ENCODE data around the gene DLG2.

Gene DLG2

GRCh38 chr11:85044911-85045310 is 582.2 kb downstream of the DLG2 start:
- TF ChIP-seq CTCF (IDR thresholded peaks at IDR 0.05; ENCODE audit: borderline replicate concordance, control extremely low read depth, extremely low read depth, insufficient read depth, missing control alignments) = no peak
- in situ Hi-C loops (cut with MboI; ENCODE audit: low sequenced_read_pairs, unreplicated experiment) = no loop called here
- no peak for DNase-seq (ENCODE audit: low spot score)

DNA sequence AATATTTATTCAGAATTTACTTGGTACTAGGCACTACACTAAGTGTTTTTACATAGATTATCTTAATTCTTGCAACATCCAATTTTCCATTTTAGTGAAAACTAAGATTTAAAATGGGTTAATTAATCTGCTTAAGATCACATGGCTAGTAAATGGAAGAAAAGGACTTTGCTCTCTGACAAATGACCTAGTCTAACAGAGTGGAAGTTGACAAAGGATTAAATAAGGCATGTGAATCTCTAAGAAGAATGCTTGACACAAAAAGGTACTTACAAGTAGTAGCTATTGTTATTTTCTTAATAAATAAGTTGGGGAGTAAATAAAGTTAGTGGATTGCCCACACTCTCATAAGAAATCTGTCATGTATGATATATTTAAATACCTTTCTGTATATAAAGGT is 584.8 kb downstream of the DLG2 start:
- DNase-seq (ENCODE audit: low spot score) = no peak
- no peak for TF ChIP-seq CTCF (IDR thresholded peaks at IDR 0.05; ENCODE audit: borderline replicate concordance, control extremely low read depth, extremely low read depth, insufficient read depth, missing control alignments)
- in situ Hi-C loops (cut with MboI; ENCODE audit: low sequenced_read_pairs, unreplicated experiment) = no loop called here

DNA sequence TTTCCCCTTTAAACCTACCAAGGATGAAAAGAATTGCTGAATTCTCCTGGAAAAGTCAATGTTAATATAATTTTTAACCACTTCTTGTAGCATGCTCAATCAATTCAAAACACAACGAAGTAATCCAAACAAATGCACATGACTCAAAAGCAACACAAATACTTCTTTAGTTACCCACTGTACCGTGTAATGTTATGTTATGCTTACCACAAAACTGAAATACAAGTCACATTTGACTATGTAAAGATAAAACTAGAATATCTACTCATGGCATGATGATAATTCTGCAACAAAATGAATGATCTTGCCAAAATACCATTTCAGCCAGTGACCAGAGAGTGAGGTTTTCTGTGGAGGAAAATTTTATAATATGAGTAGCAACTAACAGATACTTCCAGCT is 587.0 kb downstream of the DLG2 start:
- DNase-seq (ENCODE audit: low spot score) = no peak
- in situ Hi-C loops (cut with MboI; ENCODE audit: low sequenced_read_pairs, unreplicated experiment) = no loop called here

DNA sequence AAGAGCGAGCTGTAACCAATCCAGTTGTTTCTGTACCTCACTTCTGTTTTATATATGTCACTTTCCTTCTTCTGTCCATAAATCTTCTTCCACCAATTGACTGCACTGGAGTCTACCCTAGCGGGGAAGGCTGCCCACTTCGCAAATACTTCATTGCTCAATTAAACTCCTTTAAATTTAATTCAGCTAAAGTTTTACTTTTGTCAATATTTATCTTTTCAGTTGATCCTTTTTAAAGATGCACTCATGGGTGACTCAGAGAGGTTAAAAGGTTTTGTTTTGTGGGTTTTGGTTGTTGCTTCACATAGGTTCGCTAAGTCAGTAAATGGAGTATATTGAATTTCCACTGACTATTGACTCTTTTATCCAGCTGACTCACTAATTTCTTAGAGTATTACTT is 597.2 kb downstream of the DLG2 start:
- in situ Hi-C loops (cut with MboI; ENCODE audit: low sequenced_read_pairs, unreplicated experiment) = no loop called here
- no peak for DNase-seq (ENCODE audit: low spot score)

More for the DNA sequence above, 587.0 kb downstream of the DLG2 start:
- TF ChIP-seq CTCF (IDR thresholded peaks at IDR 0.05; ENCODE audit: borderline replicate concordance, control extremely low read depth, extremely low read depth, insufficient read depth, missing control alignments) = no peak

GRCh38 chr11:85028329-85029101 is 598.6 kb downstream of the DLG2 start:
- no peak for DNase-seq (ENCODE audit: low spot score)
- no peak for TF ChIP-seq CTCF (IDR thresholded peaks at IDR 0.05; ENCODE audit: borderline replicate concordance, control extremely low read depth, extremely low read depth, insufficient read depth, missing control alignments)
- in situ Hi-C loops (cut with MboI; ENCODE audit: low sequenced_read_pairs, unreplicated experiment) = no loop called here

More for the DNA sequence above, 597.2 kb downstream of the DLG2 start:
- no peak for TF ChIP-seq CTCF (IDR thresholded peaks at IDR 0.05; ENCODE audit: borderline replicate concordance, control extremely low read depth, extremely low read depth, insufficient read depth, missing control alignments)

DNA sequence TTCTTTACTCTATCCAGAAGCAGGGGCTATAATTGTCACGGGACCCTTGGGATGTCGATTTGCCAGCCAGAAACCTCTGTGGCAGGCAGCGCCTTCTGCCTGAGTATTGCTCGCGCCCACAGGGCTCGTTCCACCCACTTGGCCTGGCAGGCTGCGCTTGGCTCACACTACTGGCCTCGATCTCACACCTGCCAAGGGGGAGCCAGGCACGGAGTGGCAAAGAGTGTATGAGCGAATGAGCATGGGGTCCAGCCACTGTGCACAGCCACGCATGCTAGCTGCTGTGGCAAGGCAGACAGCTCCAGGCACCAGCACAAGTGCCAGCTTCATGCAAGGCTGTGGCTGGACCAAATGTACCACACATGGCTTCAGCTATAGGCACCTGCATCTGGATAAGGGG is 599.8 kb downstream of the DLG2 start:
- no peak for DNase-seq (ENCODE audit: low spot score)
- in situ Hi-C loops (cut with MboI; ENCODE audit: low sequenced_read_pairs, unreplicated experiment) = no loop called here
- TF ChIP-seq CTCF (IDR thresholded peaks at IDR 0.05; ENCODE audit: borderline replicate concordance, control extremely low read depth, extremely low read depth, insufficient read depth, missing control alignments) = no peak
